ENCODE results near the gene AMFR.

AMFR gene

DNA sequence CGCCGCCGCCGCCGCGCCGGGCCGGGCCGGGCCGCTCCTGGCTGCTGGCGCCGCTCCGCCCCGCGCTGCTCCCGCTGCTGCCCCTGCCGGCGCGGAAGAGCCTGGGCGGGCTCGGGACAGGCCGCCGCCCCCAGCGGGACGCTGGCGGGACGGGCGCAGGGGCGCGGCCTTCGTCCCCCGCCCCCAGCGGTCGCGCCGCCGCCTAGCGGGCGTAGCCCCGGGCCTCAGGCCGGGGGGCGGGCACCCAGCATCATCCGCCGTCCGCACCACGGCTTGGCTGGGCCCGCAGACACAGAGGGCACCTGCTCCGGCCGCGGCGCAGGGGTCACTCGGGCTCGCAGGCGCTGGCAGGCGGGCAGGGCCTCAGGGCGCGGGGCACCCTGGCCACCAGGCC lies at the start of gene AMFR:
TSS of gene AMFR (minus strand) at position 107 of the 394 bp plus-strand sequence. CDS start 218 bp downstream, outside the sequence.
- TF ChIP-seq JUND (IDR thresholded peaks at IDR 0.05; ENCODE audit: low read depth) = no peak

DNA sequence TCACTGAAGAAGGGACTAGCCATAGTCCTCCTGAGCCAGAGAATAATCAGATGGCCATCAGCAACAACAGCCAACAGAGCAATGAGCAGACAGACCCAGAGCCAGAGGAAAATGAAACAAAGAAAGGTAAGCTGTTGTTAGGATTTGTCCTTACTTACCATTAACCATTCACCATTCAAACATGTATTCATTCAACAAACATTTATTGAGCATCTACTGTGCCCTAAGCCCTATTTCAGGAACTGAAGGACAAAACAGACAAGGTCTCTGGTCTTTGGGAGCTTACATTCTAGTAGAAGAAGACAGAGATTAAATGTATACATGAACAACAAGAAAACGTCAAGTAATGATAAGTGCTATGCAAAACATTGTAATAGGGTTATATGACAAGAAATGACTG lies 45.3 kb upstream of the AMFR start:
- no peak for TF ChIP-seq JUND (IDR thresholded peaks at IDR 0.05; ENCODE audit: low read depth)
- in situ Hi-C loops (cut with HindIII; ENCODE audit: low pct_unique_long_range_greater_than_20kb, low sequenced_read_pairs) = no loop called here
- DNase-seq (ENCODE audit: low read depth in 1 of 2, low spot score in 1 of 2) = no peak

More for the DNA sequence above, at the start of gene AMFR:
- in situ Hi-C loops (cut with HindIII; ENCODE audit: low pct_unique_long_range_greater_than_20kb, low sequenced_read_pairs) = no loop called here
- DNase-seq (ENCODE audit: low read depth in 1 of 2, low spot score in 1 of 2) = peak; percentile 68 to 79

DNA sequence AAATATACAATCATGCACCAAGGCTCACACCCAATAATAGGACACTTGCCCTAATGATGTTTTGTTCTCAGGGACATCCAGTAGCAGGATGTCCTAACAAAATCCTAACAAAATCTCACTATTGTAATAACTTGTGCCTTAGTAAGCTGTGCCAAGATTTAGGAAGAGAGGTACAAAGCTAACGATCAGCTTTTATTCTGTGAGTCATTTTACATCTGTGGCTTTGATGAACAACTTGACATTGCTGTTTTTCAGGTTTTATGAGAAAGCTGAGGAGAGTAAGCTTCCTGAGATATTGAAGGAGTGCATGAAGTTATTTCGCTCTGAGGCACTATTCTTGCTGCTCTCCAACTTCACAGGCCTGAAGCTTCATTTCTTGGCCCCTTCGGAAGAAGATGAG lies 44.9 kb upstream of the AMFR start:
- DNase-seq (ENCODE audit: low read depth in 1 of 2, low spot score in 1 of 2) = peak in 1 of 2 experiments; percentile 40
- in situ Hi-C loops (cut with HindIII; ENCODE audit: low pct_unique_long_range_greater_than_20kb, low sequenced_read_pairs) = no loop called here
- TF ChIP-seq JUND (IDR thresholded peaks at IDR 0.05; ENCODE audit: low read depth) = no peak

DNA sequence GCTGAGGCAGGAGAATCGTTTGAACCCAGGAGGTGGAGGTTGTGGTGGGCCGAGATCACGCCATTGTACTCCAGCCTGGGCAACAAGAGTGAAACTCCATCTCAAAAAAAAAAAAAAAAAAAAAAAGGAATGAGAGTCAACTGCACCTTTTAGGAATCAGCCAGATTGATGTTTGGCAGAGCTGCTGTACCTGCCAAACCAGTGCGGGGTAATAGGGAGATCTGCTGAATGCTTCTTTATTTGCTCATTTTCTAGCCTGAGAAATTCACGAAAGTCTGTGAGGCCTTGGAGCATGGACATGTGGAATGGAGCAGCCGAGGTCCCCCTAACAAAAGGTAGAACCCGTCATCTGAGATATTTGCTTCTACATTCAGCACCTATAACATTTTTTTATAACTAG lies 44.4 kb upstream of the AMFR start:
- no peak for TF ChIP-seq JUND (IDR thresholded peaks at IDR 0.05; ENCODE audit: low read depth)
- in situ Hi-C loops (cut with HindIII; ENCODE audit: low pct_unique_long_range_greater_than_20kb, low sequenced_read_pairs) = no loop called here
- DNase-seq (ENCODE audit: low read depth in 1 of 2, low spot score in 1 of 2) = peak in 1 of 2 experiments; percentile 8

DNA sequence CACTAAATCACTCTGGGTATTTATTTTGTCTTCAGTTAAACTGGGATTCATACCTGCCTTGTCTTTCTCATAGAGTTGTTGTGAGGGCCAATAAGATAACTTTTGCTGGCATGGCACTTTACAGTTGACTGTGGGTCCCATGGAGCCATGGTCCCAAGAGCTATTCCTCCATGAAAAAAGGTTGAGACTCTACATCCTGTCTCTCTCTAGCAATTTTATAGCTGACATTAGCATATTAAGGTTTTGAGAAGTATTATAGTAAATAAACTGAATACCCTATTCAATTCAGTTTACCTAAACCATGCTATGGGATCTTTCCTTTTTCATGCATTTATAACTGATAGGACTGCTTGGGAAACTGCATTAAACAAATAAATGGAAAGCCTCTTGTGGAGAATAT lies 43.5 kb upstream of the AMFR start:
- TF ChIP-seq JUND (IDR thresholded peaks at IDR 0.05; ENCODE audit: low read depth) = no peak
- in situ Hi-C loops (cut with HindIII; ENCODE audit: low pct_unique_long_range_greater_than_20kb, low sequenced_read_pairs) = no loop called here
- DNase-seq (ENCODE audit: low read depth in 1 of 2, low spot score in 1 of 2) = no peak

DNA sequence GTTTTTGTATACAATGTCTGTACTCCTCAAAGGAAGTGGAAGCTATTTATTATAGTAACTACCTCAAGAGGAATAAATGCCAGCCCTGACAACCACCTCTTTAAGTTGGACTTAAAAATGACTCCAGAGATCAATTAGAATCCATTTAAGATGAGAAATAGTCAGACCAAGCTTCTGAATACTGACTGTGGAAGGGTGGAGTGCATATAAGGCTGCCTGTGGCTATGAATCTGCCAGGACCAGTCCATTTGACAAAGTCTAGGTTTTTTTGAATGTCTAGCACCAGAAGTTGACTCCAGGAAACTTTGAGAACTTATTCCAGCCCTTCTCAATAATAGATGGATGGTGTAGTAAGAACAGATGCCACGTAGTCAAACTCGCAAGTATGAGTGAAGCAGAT lies 41.0 kb upstream of the AMFR start:
- in situ Hi-C loops (cut with HindIII; ENCODE audit: low pct_unique_long_range_greater_than_20kb, low sequenced_read_pairs) = no loop called here
- DNase-seq (ENCODE audit: low read depth in 1 of 2, low spot score in 1 of 2) = no peak
- no peak for TF ChIP-seq JUND (IDR thresholded peaks at IDR 0.05; ENCODE audit: low read depth)

DNA sequence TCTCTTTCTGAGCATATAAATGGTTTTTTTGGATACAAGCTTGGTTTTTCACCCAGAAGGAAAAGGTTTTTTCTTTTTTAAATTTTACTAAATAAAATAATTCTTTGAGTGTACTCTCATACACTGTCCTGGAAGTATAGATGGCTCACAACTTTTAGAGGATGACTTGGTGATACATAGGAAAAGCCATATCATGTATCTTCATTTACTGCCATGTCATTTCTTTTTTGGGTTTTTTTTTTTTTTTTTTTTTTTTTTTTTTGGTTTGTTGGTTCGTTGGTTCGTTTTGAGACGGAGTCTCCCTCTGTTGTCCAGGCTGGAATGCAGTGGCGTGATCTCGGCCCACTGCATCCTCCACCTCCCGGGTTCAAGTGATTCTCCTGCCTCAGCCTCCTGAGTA lies 37.8 kb upstream of the AMFR start:
- TF ChIP-seq JUND (IDR thresholded peaks at IDR 0.05; ENCODE audit: low read depth) = no peak

DNA sequence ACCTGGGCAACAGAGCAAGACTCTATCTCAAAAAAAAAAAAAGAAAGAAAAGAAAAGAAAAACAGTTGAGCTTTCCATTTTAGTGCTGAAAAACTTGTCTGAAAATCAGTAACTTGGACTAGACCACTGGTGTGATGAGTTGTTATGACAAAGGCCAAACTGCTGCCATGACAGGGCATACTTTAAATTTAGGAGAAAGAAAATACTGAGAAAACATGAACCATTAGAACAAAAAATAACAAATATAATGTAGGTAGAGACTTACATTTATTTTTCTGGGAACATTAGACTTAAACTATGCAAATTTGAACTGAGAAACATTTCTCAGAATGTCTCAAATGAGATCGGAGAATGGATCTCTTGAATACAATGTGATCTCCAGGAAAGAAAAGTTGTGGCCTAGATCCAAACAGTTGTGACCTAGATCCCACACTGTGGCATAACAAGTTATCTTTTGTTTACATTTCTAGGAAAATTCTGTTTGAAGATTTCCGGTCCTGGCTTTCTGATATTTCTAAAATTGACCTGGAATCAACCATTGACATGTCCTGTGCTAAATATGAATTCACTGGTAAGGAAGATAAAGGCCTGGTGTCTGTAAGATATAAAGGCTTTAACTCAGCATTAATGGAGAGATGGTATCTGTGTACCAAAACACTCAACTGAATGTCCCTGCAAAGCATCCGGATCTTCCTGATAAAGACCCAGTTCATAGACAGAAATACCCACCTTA lies 36.9 kb upstream of the AMFR start:
- TF ChIP-seq JUND (IDR thresholded peaks at IDR 0.05; ENCODE audit: low read depth) = no peak
- in situ Hi-C loops (cut with HindIII; ENCODE audit: low pct_unique_long_range_greater_than_20kb, low sequenced_read_pairs) = no loop called here
- DNase-seq (ENCODE audit: low read depth in 1 of 2, low spot score in 1 of 2) = no peak

More for the DNA sequence above, 37.8 kb upstream of the AMFR start:
- no peak for DNase-seq (ENCODE audit: low read depth in 1 of 2, low spot score in 1 of 2)
- in situ Hi-C loops (cut with HindIII; ENCODE audit: low pct_unique_long_range_greater_than_20kb, low sequenced_read_pairs) = no loop called here

DNA sequence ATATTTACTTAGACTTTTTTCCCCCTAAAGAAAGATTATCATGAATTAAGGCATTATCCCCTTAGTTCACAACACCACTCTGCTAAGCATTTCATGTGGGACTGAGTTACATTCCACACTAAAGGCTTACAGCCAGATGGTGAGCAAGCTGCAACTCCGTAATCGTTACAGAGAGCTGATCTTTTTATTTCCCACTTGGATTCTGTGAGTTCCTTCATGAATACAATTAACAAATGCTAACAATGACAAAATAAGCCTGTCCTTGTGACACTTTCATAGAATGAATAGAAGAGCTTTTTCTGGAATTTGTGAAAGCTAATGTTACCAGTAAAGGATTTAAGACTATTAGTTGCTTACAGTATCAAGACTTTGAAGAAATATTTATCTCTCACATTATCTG lies 34.8 kb upstream of the AMFR start:
- TF ChIP-seq JUND (IDR thresholded peaks at IDR 0.05; ENCODE audit: low read depth) = no peak
- no peak for DNase-seq (ENCODE audit: low read depth in 1 of 2, low spot score in 1 of 2)
- in situ Hi-C loops (cut with HindIII; ENCODE audit: low pct_unique_long_range_greater_than_20kb, low sequenced_read_pairs) = no loop called here

DNA sequence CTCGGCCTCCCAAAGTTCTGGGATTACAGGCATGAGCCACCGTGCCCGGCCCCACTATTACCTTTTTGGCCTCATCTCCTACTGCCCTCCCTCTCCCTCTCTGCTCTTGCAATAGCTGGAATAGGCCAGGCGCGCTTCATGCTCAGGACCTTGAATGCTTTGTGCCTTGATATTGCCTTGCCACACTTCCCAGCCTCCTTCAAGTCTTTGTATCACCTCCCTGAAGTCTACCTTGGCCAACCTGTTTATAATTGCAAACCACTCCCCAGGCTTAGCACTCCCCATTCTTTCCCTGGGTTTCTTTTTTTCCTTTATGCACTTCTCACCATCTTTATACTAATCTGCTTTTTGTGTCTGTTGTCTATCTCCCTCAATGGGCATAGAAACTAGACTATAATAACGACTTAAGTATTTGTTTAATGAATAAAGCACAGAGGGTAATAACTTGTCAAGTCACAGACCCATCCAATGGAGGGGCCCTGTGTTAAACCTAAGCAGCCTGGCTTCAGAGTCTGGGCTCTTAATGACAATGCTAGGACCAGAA lies 32.7 kb upstream of the AMFR start:
- no peak for DNase-seq (ENCODE audit: low read depth in 1 of 2, low spot score in 1 of 2)
- in situ Hi-C loops (cut with HindIII; ENCODE audit: low pct_unique_long_range_greater_than_20kb, low sequenced_read_pairs) = no loop called here
- TF ChIP-seq JUND (IDR thresholded peaks at IDR 0.05; ENCODE audit: low read depth) = no peak

DNA sequence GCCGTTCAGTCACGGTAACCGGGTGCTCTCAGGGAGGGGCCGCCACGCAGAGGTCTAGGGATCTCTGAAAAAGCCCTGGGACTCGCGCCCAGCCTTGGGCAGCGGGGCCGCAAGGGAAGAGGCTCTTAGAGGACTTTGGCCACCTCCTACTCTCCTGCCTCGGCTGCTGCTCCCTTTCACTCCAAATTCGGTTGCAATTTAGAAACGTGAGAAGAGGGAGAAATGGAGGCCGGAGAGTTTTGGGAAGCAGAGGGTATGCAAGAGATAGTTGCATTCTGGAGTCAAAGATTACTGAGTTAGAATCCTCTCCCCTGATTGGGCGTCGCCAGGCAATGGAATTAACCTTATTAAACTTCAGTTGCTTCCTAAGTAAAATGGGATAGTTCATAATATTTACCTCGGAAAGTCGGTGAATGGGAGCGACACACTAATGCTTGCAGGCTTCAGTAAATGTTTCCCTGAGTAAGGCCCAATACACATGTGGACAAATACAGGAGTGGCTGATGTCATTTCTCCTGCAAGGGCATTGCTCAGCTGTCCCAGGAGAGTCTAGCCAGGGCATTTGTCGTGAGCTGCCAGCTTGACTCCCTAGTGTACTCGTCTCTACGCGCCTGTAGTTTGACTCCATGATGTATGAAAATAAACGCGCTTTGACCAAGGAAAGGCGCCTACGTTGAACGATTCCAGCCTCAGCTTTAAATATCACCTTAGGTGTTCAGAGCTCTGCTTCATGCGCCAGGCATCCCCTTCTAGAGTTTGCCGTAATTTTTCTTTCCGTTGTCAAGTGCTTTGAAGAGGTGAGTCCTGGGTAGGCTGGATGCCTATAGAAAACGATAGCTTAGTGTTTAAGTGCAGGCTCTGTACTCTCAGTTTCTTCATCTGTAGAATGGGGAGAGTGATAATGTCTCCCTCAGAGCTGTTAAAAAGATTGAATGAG lies 26.7 kb upstream of the AMFR start:
- in situ Hi-C loops (cut with HindIII; ENCODE audit: low pct_unique_long_range_greater_than_20kb, low sequenced_read_pairs) = no loop called here
- no peak for TF ChIP-seq JUND (IDR thresholded peaks at IDR 0.05; ENCODE audit: low read depth)

DNA sequence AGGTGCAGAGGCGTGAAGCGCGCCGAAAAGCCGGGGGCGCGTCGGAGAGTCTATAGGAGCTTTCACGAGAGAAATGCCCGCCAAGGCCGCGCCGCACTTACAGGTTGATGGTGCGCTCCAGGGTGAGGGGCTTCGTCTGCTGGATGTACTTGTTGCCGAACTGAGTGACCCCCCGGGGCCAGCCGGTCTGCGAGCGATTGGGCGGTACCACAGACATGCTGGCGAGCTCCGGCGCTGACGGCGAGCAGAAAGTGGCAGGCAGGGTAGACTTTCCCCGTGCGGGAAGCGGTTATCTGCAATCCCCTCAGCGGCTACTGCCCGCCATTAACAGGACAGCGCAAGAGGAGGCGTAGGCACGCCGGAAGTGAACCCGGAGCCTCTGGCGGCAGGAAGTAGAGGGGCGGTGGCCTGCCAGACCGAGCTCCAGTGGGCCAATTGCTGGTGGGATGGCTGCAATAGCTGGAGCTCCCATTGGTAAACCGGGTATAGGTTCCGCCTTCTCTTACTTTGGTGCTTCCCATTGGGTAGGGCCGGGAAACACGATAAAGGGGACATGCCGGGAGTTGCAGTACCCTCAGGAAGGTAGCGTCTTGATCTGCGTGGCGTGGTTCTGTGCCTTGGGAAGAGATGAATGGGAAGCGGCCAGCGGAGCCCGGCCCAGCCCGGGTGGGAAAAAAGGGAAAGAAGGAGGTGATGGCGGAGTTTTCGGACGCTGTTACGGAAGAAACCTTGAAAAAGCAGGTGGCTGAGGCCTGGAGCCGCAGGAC lies 25.8 kb upstream of the AMFR start, which contains the start of the genes NUDT21 and OGFOD1:
TSS of gene NUDT21 (minus strand) at position 347 of the 767 bp plus-strand sequence. CDS start at position 217, 130 bp downstream.
TSS of gene OGFOD1 (plus strand) at position 569 of the 767 bp plus-strand sequence. CDS start at position 628, 59 bp downstream.
- DNase-seq (ENCODE audit: low read depth in 1 of 2, low spot score in 1 of 2) = peak; percentile 95 to 96

More for the DNA sequence above, 26.7 kb upstream of the AMFR start:
- DNase-seq (ENCODE audit: low read depth in 1 of 2, low spot score in 1 of 2) = peak; percentile 22 to 47

More for the DNA sequence above, 25.8 kb upstream of the AMFR start, which contains the start of the genes NUDT21 and OGFOD1:
- TF ChIP-seq JUND (IDR thresholded peaks at IDR 0.05; ENCODE audit: low read depth) = no peak
- in situ Hi-C loops (cut with HindIII; ENCODE audit: low pct_unique_long_range_greater_than_20kb, low sequenced_read_pairs) = no loop called here

Measured in T47D (cell line).